IPS-NIHi7 (cell line): Measurements from ENCODE around the gene TEDC1.

Experiments used
- DNase-seq: peaks from one replicate; pipeline ENCODE4 v3.0.0; 2012; ENCODE audit warnings: mixed read lengths; ENCODE audit errors: extremely low spot score

The TEDC1 gene, protein sequence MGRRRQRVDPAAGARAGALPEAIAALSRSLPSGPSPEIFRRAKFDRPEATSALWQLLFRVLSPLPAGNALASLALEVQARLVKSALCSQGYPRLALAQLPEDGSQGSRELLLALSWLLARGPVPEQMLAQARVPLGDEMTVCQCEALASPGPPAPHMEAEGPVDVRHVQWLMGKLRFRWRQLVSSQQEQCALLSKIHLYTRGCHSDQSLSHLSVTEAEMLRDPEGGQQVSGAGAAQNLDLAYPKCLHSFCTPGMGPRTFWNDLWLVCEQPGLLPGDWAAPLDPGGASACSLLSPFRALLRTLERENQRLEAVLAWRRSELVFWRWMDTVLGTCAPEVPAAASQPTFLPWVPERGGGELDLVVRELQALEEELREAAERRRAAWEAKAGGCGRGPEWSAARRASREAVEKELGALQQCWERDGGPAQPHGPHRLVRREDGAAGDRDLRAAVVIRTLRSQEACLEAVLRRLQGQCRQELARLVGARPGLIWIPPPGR

DNA sequence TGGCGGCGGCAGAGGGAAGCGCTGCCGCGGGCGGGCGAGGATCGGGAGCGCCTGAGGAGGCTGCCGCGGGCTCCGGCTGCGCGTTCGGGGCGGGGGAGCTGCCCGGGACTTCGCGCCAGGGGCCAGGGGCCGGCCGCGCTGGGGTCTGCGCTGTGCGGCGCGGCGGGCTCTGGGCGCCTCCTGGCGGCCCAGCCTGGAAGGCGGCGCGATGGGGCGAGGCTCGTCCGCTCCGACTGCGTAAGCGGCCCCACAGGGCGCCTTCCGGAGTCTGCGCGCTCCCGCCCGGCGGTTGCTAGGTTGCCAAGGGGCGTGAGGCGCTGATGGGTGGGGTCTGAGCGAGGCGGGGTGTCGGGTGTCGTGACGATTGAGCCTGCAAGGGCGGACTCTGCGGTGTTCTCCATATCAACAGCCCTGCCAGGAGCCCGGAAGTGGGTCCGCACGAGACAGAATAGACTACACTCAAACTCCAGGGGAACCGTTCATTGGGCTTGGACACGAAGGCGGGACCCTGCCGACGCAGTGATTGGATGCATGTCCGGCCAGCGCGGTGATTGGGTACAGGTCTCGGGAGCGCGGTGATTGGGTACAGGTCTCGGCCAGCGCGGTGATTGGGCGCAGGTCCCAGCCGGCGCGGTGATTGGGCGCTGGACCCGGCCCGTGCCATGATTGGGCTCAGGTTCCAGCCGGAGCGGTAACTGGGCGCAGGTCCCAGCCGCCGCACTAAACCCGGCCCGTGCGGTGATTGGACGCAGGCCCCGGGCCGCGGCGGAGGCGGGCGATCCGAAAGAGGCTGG, at the start of gene TEDC1:
TEDC1 (plus strand) TSS at position 675 of the 794 bp plus-strand sequence. CDS start 130 bp downstream, outside the sequence.
- peak; percentile 91 for DNase-seq

DNA sequence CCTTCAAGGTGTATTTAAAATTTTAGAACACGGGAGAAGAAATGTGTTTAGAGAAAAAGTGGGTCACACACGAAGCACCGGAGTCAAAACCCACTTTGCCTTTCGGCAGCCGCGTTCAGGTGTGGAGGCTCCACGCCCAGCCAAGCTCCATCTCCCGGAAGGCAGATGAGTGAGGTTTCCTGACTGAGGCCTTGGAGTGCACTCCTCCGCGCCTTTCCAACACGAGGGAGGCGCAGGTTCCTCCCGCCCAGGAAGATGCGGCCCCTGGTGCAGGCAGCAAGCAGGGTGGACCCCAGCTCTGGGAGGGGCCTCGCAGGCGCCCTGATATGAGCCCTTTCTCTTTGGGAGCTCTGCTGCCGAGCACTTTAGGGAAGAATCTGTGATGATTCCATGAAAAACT, 48.9 kb upstream of the TEDC1 start:
- DNase-seq: no peak

DNA sequence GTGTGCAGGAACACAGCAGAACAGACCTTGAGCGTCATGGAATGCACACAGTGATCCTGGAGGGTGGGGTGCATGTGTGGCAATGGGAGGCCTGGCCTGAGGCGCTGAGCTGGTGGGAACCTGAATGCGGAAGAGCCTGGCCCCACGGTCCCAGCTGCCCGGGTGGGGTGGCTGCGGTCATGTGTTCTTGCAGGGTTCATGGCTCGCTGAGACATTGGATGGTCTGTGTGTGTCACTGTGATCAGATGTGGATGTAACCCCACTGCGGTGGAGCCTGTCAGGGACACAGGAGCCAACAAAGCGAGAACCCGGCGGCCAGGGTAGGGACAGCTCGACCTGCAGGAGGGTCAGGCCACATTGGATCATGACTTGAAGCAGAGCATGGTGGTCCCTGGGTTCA, 48.2 kb upstream of the TEDC1 start:
- no peak for DNase-seq

DNA sequence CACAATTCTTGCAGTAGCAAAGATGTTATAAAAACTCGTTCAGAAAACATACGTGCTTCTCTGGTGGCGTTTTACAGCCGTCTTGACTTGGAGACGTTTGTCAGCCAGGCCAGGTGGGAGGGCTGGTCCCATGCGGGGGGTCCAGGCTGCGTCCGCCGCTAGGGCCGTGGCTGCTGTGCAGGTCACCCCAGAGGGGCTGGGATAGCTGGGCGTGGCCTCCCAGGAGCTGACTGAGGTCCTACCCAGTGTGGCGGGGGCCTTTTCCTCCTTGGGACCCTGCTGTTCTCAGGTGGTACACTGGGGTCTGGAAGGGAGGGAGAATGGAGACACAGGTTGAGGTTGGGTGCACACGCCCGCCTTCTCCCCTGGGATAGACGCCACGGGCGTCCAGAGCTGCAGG, 46.2 kb upstream of the TEDC1 start:
- no peak for DNase-seq

DNA sequence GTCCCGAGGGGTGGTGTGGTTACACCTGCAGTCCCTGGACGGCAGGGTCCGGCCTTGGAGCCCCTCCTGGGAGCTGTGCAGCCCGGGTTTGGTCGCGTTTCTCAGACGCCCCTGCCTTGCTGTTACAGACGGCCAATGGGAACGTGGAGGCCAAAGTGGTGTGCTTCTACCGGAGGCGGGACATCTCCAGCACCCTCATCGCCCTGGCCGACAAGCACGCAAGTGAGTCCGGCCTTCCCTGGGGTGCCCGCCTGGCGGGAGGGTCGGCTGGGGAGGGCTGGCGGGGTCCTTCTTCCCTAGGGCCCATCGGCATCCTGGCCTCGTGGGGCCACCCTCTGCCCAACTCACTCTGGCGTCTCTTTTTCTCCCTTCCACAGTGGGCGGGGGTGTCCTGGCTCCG, 45.8 kb upstream of the TEDC1 start:
- DNase-seq: no peak

DNA sequence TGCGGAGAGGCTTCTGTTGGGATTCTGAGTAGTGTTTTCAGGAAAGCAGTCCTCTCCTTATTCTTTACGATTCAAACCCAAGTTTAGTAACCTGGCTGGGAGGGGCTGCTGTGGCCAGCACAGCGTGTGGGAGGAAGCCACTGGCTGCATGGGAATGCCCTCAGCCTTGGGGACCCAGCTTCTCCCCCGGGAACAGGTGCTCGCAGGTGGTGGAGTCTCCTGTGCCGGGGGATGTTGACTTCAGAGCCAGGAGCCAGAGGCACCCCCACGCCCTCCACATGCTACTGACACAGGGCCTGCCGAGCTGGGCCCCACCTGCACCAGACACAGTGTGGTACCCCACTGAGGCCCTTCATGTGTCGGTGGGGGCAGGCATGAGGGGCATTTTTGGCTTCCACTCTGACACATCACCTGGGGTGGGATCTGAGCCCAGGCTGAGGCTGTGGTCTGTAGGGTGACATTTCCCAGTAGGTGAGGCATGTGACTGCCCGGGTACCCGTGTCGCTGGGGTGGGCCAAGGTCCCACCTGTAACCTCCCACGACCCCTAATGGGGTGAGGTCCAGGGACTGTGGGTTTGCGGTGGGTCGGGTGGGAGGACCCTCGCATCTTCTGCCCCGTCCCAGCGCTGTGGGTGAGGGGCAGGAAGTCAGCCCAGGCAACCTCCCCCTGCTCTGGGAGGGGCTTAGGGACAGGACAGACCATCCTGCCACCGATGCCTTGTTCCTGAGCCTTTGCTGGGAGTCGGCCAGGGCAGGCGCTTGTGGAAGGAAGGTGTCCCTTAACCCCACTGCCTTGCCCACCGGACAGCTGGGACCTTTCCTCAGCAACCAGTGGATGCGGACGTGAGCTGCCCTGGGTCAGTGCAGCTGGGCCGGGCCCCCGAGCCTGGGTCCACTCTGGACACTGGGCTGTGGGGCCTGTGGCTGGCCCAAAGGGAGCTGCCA, 44.9 kb upstream of the TEDC1 start:
- DNase-seq: no peak

DNA sequence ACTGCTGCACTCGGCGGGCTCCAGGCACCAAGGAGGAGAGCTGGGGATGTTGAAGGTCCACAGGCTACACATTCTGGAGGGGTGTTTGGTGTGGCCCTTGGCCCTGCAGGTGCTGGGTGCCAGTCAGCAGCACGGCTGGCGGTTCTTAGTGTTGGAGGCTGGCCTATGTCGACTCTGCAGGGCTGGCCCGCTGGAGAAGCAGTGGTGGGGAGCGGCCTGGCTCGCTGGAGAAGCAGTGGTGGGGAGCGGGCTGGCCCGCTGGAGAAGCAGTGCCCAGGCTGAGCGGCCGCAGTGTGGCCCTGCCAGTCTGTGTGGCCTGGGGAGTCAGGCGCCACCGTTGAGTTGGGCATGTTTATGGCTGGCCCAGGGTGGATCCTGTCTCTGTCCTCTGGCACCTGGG, 44.1 kb upstream of the TEDC1 start:
- DNase-seq: no peak

DNA sequence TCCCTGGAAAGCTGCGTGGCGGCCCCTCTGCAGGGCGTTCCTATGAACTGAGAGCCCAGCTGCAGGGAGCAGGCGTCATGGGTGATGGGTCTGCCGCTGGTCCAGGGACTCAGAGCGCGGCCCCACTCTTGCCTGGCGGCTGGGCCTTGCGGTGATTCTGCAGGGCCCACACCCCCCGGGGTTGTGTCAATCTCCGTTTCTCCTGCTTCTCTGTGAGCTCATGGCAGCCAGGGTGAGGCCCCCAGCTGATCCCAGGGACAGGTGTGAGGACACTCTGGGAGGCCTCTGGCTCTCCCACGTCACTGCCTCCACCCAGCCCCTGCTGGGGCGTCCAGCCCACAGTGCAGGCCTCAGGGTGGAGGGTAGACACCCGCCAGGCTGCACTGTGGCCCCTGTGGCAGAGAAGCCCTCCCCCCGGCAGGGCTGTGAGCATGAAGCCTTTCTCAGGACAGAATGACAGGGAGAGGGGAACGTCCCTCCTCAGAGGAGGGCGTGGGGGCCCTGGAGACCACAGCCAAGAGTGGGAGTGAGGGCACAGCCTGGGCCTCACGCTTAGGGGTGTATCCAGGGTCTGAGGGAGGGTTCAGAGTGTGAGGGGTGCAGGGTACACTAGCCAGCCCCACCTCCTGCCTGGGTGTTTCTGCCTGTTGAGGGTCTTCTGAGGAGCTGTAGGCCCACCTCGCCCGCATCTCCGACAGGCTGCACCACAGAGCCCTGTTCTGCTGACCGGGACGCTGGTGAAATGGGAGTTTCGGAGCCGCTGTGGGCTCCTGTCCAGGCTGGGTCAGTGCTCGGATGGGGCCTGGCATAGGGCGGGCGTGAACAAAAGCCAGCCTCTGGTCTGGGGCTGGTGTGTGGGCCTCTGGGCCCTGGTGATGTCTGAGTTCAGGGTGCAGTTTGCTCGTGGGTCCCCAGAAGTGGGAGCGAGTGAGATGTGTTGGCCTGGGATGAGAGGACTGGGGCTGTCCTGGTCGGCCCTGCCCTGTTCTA, 43.1 kb upstream of the TEDC1 start:
- no peak for DNase-seq

DNA sequence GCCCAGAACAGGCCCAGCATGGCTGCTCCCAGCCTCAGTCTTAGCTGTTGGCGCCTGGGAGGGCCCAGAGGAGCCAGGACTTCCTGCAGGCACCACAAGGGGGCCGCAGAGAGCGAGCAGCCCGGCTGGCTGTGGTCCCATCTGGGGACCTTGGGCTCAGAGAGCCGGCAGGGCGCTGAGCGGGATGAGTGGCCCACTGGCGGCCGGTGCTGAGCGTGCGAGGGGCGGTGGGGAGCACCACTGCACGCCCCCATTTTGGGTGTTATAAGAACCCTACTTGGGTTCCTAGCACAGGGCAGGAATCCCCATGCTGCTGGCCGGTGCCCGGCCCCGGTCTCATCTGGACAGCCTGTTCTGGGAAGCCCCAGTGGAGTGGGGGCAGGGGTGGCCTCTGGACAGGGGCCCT, 42.3 kb upstream of the TEDC1 start:
- DNase-seq: peak; percentile 93

DNA sequence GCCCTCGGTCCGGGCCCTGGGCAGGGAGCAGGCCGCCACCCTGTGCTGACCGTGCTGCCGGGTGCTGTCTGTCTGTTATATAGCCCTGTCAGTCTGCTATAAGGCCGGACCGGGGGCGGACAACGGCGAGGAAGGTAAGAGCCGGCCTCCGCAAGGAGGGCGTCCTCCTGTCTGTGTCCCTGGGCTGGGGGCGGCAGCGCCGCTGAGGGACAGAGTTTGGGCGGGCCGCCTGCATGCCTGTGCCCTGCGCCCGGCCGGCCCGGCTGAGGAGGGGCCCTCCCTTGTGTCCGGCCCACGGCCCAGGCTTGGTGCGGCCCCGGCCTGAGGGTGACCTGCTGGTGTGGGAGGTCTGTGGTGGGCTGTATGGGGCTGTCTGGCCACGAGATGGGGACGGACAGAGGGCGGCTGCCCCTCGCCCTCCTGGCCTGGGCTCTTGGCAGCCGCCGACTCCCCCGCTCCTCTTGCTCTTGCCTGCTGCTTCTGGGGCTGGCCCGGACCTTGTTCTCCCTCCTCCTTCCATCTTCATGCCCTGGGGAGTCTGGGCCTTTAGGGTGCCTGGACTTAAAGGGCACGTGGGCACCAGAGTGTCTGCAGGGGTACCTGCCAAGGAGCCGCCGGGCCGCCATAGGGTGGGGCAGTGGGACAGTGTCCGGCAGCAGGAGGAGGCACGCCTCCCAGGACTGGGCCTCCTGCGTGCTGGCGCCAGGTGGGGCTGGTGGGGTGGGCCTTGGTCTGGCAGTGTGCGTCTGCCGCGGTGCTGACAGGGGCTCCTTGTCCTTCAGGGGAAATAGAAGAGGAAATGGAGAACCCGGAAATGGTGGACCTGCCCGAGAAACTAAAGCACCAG, 41.5 kb upstream of the TEDC1 start:
- DNase-seq: no peak

DNA sequence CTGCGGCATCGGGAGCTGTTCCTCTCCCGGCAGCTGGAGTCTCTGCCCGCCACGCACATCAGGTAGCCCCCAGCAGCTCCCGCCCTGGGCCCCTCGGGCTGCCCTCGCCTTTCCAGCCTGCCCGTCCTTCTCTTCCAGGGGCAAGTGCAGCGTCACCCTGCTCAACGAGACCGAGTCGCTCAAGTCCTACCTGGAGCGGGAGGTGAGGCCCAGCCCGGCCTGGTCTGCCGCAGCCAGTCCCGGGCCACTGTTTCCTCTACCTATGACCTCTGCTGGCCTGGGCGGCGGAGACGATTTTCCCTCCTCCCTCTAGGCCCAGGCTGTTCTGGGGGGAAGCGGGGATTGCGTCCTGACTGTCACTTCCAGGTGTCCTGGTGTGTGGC, 40.9 kb upstream of the TEDC1 start:
- DNase-seq: no peak

DNA sequence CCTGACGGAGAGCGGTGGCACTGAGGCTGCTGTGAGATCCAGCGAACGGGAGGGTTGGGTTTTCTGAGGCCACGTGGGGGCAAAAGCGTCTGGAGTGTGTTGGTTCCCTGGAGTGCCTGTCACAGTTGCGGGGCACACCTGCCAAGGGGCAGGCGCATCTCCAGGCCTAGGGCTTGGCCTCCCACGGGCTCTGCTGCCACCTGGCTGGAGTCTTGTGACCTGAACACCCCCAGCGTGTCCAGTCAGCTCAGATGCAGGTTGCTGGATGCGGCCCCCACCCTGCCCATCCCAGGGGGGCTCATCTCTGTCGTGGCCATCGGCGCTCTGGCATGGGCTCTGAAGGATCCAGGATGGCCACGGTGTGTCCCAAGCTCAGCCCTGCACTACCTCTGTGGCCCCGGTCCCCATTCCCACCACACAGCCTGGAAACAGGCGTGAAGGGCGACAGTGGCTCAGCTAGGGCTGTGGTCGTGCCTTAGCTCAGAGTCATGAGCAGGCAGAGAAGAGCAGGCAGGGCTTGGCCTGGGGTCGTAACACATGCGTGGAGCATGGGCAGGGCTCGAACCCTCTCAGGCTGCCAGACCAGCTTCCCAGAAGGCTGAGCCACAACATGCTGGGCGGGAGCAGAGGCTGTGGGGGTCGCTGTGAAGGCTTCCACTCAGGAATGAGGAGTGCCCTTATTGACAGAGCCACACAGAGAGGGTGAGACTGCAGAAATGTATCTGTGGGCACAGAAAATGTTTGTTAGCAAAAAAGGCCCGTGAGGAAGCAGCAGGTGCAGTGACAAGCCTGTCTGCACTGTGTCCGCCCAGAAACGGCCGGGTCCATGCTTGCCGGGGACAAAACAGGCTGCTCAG, 40.0 kb upstream of the TEDC1 start:
- no peak for DNase-seq

DNA sequence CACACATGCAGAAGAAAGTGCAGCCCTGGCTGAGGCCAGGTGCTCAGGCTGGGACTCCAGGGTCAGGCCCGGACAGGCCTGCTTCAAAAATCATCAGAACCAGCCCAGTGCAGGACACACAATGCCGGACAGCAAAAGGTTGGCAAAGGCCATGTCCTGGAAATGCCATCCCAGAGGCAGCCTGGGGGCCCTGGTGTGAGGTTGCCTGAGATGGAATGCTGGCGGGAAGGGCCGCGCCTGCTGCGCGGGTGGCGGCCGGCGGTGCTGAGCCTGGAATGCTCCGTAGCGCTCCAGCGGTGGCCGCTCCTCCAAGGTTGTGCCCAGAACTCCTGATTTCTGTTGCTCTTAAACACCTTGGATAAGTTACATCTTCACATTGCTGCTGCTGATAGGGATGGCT, 38.1 kb upstream of the TEDC1 start:
- DNase-seq: no peak

DNA sequence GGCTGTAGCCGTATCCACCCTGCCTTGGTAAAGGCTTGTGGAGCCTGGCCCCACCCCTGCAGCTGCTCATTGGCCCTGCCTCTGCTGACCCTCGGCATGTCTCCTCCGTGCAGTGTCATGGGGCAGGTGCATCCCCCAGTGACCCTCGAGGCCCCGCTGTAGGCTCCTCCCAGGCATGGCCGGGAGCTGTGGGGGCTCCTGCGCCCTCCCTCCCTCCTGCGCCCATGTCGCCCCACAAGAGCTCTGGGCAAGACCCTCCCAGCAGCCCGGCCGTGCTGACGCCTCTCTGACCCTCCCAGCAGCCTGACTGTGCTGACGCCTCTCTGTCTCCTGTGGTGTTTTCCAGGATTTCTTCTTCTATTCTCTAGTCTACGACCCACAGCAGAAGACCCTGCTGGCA, 37.2 kb upstream of the TEDC1 start:
- DNase-seq: no peak

DNA sequence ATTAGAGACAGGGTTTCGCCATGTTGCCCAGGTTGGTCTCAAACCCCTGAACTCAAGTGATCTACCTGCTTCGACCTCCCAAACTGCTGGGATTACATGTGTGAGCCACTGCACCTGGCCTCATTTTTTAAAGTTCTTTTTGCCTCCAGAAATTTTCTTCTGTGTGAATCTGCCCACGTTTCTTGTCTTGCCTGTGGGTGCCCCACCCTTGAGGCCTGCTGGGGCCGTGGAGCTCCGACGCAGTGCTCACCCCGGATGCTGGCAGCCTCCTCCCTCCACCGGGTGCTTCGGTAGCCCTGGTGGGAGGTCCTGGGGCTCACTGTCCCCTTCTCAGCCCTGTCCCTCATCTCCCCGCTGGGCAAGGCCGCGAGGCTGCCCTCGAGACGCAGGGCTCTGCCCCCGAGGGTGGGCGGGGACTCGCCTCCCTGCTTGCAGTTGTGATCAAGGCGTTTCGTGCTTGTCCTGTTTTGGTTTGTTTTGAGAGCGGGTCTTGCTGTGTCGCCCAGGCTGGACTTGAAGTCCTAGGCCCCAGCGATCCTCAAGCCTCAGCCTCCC, 35.9 kb upstream of the TEDC1 start:
- DNase-seq: no peak

DNA sequence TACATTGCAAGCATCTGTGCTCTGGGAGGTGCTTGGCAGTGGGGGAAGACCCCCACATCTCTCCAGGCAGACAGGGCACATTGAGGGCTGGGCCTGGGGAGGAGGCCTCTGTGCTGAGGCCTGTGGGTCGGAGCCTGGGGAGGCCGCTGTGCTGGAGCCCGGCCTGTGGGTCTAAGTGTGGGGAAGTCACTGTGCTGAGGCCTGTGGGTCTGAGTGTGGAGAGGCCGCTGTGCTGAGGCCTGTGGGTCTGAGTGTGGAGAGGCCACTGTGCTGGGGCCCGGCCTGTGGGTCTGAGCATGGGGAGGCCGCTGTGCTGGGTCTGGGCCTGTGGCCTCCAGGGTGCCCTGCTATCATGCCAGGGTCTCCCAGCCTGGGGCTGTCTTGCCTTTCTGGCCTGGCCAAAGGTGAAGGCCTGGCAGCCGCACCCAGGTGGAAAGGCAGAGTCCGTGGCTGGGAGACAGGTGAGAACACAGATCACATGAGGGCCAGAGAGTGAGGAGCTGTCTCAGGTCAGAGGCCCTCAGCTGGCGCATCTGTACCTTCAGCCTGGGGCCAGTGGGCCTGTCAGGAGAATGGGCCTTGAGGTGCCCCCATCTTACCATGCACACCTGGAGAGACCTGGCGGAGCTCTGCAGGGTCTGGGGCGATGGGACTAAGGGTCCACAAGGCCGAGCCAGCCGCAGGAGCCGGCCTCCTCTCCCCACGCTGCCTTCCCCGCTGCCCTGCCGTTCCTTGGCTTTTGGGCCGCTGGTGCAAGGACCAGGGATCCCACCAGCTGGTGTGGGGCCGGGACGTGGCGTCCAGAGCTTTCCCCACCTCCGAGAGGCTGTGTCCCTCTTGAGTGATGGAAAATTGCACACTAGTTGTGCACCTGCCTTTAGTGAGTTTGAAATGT, 35.0 kb upstream of the TEDC1 start:
- no peak for DNase-seq
